ENCODE measurements around the gene ITCH.

Gene ITCH

DNA sequence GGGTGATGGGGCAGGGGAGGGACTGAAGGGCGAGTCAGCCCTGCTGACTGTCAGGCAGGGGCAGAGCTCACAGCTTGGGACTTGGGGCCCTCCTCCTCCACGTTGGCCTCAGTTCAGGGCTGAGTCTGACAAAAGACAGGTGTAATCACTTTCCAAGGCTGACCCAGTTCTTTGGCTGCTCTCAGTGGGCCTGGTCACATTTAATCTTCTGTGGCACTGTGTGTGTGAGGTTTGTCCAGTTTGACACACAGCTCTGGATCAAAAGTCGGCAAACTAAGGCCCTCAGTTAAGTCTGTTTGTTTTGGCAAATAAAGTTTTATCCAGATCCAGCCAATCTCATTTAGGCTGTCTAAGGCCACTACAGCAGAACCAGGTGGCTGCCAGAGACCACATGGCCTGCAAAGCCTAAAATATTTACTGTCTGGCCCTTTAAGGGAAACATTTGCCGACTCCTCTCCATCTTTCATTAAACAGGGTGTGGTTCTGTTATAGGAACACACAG is 190.3 kb downstream of the ITCH start:
- ChIA-PET CTCF (interaction anchor here (1.0 kb wide), 1 partner anchor 17 kb away, joined by 3 read pairs; no protein-coding TSS in a partner anchor), POLR2A (no interaction called here)
- TF ChIP-seq ELF4 (IDR thresholded peaks at IDR 0.05) (no peak), SUZ12 (IDR thresholded peaks at IDR 0.05) (no peak), BHLHE40 (IDR thresholded peaks at IDR 0.05; ENCODE audit: borderline replicate concordance) (no peak), TARDBP (IDR thresholded peaks at IDR 0.05) (no peak), CTBP1 (IDR thresholded peaks at IDR 0.05; ENCODE audit: borderline replicate concordance) (no peak), NFRKB (IDR thresholded peaks at IDR 0.05) (no peak), FOXK2 (IDR thresholded peaks at IDR 0.05) (no peak), FOXA1 (IDR thresholded peaks at IDR 0.05) (no peak), FOXM1 (IDR thresholded peaks at IDR 0.05; ENCODE audit: borderline replicate concordance) (no peak), ZNF384 (IDR thresholded peaks at IDR 0.05) (no peak), ARNT (IDR thresholded peaks at IDR 0.05) (no peak), SP1 (IDR thresholded peaks at IDR 0.05) (no peak), LEF1 (IDR thresholded peaks at IDR 0.05; ENCODE audit: borderline replicate concordance) (no peak), L3MBTL2 (conservative IDR thresholded peaks at IDR 0.05) (no peak), HDGF (IDR thresholded peaks at IDR 0.05; ENCODE audit: borderline replicate concordance) (no peak)
- TF ChIP-seq, protein P1, sequence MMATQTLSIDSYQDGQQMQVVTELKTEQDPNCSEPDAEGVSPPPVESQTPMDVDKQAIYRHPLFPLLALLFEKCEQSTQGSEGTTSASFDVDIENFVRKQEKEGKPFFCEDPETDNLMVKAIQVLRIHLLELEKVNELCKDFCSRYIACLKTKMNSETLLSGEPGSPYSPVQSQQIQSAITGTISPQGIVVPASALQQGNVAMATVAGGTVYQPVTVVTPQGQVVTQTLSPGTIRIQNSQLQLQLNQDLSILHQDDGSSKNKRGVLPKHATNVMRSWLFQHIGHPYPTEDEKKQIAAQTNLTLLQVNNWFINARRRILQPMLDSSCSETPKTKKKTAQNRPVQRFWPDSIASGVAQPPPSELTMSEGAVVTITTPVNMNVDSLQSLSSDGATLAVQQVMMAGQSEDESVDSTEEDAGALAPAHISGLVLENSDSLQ (IDR thresholded peaks at IDR 0.05), result no peak
- no peak for DNase-seq (ENCODE audit: extremely low spot score)

DNA sequence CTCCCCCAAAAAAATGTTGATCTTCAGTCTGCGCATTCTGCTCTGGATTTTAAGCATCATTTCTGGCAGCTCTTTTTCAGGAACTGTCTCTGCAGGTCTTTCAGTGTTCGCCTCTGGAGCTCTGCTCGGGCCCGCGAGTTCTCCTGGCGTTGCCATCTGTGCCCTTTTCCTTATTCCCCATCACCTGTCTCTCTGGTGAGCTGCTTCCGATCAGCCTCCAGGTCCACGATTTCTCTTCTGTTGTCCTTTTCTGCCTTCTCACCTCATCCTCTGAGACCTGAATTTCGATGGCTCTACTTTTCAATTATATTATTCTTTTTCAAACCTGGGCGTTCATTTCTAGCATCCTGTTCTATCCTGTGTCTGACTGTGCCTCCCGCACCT is 194.9 kb downstream of the ITCH start:
- ChIA-PET POLR2A (no interaction called here), CTCF (no interaction called here)
- DNase-seq (ENCODE audit: extremely low spot score), result no peak
- no peak for TF ChIP-seq HDGF (IDR thresholded peaks at IDR 0.05; ENCODE audit: borderline replicate concordance)
- TF ChIP-seq, protein P1 (IDR thresholded peaks at IDR 0.05), result no peak
- no peak for TF ChIP-seq CTBP1 (IDR thresholded peaks at IDR 0.05; ENCODE audit: borderline replicate concordance)
- no peak for TF ChIP-seq ARNT (IDR thresholded peaks at IDR 0.05)
- TF ChIP-seq FOXK2 (IDR thresholded peaks at IDR 0.05), result no peak
- no peak for TF ChIP-seq ELF4 (IDR thresholded peaks at IDR 0.05)
- no peak for TF ChIP-seq FOXA1 (IDR thresholded peaks at IDR 0.05)
- TF ChIP-seq L3MBTL2 (conservative IDR thresholded peaks at IDR 0.05), result no peak
- TF ChIP-seq SP1 (IDR thresholded peaks at IDR 0.05), result no peak

DNA sequence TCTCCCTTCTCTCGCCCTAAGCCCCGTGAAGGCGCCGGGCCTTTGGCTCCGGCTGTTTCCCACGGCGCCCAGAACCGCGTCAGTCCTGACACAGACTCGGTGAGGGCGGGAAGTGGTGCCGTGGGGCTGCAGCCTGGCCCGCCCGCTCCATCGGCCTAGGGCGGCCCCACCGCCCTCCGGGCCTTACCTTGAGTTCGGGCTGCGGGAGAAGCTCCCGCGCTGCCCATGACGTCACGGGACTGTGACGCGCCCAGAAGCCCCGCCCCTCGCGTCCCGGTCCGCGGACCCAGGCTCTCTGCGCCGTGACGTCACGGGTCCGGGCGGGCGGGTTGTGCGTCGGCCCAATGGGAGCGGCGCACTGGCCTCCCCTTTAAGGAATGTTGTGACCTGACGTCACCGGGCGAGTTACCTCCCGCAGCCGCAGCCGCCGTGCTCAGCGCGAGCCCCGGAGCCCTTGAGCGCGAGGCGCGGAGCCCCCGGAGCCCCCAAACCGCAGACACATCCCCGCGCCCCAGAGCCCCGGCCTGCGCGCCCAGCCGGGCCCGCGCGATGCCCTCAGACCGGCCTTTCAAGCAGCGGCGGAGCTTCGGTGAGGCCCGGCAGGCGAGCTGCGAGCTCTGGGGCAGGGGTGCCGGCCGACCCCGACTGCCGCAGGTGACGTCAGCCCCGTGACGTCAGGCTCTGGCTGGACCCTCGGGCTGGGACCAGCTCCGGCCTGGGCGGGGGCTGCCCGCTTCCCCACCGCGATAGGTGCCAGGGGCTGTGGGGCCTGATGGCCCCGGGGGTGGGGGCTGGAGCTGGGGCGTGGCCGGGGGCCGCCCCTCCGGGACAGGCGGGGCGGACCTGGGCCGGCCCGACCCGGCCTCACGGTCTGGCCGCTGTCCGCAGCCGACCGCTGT is 195.5 kb downstream of the ITCH start, which contains the start of gene MAP1LC3A:
Gene MAP1LC3A (plus strand): TSS at position 399 of the 899 bp plus-strand sequence. CDS start 151 bp downstream, at position 550.
- no peak for TF ChIP-seq LEF1 (IDR thresholded peaks at IDR 0.05; ENCODE audit: borderline replicate concordance)
- no peak for TF ChIP-seq FOXM1 (IDR thresholded peaks at IDR 0.05; ENCODE audit: borderline replicate concordance)
- TF ChIP-seq BHLHE40 (IDR thresholded peaks at IDR 0.05; ENCODE audit: borderline replicate concordance), result no peak
- TF ChIP-seq NFRKB (IDR thresholded peaks at IDR 0.05), result no peak
- no peak for TF ChIP-seq FOXA1 (IDR thresholded peaks at IDR 0.05)
- no peak for DNase-seq (ENCODE audit: extremely low spot score)
- ChIA-PET CTCF (no interaction called here), POLR2A (no interaction called here)

DNA sequence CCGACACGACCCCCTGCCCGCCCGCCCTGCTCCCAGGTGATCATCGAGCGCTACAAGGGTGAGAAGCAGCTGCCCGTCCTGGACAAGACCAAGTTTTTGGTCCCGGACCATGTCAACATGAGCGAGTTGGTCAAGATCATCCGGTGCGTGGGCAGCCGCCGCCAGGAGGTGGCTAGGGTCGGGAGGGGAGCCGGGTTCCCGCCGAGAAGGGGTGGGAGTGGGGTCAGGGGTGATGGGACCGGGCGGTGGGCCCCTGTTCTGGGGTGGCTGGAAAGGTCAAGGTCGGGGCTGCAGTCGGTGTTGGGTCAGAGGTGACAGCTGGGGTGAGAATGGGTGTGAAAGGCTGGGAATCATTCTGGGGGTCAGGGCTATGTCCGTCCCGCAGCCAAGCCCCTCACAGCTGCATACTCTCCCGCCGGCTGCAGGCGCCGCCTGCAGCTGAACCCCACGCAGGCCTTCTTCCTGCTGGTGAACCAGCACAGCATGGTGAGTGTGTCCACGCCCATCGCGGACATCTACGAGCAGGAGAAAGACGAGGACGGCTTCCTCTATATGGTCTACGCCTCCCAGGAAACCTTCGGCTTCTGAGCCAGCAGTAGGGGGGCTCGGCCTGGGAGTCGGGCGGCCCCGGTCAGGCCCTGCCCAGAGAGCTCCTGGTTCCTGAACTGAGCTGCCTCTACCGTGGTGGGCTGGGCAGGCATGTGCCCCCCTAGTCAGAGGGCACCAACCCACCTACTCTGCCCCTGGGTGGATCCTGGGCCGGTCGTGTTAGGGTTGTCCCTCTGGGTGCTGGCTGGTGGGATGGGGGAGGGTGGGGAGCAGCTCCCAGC is 196.5 kb downstream of the ITCH start:
- no peak for DNase-seq (ENCODE audit: extremely low spot score)
- ChIA-PET POLR2A (no interaction called here), CTCF (no interaction called here)
- no peak for TF ChIP-seq HDGF (IDR thresholded peaks at IDR 0.05; ENCODE audit: borderline replicate concordance)
- TF ChIP-seq LEF1 (IDR thresholded peaks at IDR 0.05; ENCODE audit: borderline replicate concordance), result no peak
- TF ChIP-seq NFRKB (IDR thresholded peaks at IDR 0.05), result no peak
- no peak for TF ChIP-seq SP1 (IDR thresholded peaks at IDR 0.05)
- TF ChIP-seq FOXM1 (IDR thresholded peaks at IDR 0.05; ENCODE audit: borderline replicate concordance), result no peak
- TF ChIP-seq CTBP1 (IDR thresholded peaks at IDR 0.05; ENCODE audit: borderline replicate concordance), result no peak
- no peak for TF ChIP-seq L3MBTL2 (conservative IDR thresholded peaks at IDR 0.05)
- no peak for TF ChIP-seq ARNT (IDR thresholded peaks at IDR 0.05)
- TF ChIP-seq, protein P1 (IDR thresholded peaks at IDR 0.05), result no peak
- TF ChIP-seq TARDBP (IDR thresholded peaks at IDR 0.05), result no peak
- TF ChIP-seq ELF4 (IDR thresholded peaks at IDR 0.05), result no peak
- TF ChIP-seq BHLHE40 (IDR thresholded peaks at IDR 0.05; ENCODE audit: borderline replicate concordance), result no peak
- TF ChIP-seq ZNF384 (IDR thresholded peaks at IDR 0.05), result no peak

DNA sequence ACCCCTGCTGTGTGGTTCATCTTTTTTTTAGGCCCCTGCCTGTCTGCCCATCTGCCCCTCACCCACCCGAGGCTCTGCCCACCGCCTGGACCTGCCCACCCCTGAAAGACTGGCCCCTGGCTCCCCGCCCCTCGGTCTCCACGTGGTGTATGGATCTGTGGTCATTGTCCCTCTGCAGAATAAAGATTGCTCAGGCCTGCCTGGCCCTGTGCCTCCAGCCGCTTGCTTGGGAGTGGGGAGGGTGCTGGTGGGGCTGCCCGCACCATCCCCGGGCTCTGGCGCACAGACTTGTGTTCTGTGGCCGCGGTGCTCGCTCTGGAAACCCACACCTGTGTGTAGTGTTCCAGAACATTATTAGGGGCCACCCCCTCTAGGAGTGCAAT is 197.1 kb downstream of the ITCH start:
- CTCF ChIA-PET, result no interaction called here
- POLR2A ChIA-PET, result no interaction called here
- no peak for DNase-seq (ENCODE audit: extremely low spot score)
- TF ChIP-seq TARDBP (IDR thresholded peaks at IDR 0.05), result no peak

DNA sequence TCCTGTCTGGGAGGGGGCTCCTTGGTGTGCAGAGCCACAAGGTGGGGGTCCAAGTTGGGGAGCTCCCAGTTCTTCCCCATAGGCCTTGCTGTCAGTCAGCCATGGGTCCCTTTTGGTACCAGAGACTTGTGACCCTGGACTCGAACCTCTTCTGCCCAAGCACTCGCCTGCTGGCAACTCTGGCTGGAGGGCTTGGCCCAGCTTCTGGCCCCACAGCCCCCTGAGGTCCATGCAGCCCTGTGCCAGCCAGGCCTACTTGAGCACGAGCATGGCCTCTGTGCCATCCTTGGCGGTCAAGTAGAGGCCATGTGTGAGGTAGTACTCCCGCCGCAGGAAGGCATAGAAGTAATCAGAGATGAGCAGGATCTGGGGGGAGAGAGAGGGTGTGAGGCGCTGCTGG is 197.5 kb downstream of the ITCH start:
- no peak for DNase-seq (ENCODE audit: extremely low spot score)
- CTCF ChIA-PET, result no interaction called here
- POLR2A ChIA-PET, result no interaction called here
- TF ChIP-seq LEF1 (IDR thresholded peaks at IDR 0.05; ENCODE audit: borderline replicate concordance) (no peak), FOXM1 (IDR thresholded peaks at IDR 0.05; ENCODE audit: borderline replicate concordance) (no peak), ELF4 (IDR thresholded peaks at IDR 0.05) (no peak), HDGF (IDR thresholded peaks at IDR 0.05; ENCODE audit: borderline replicate concordance) (no peak), CTBP1 (IDR thresholded peaks at IDR 0.05; ENCODE audit: borderline replicate concordance) (no peak), L3MBTL2 (conservative IDR thresholded peaks at IDR 0.05) (no peak), BHLHE40 (IDR thresholded peaks at IDR 0.05; ENCODE audit: borderline replicate concordance) (no peak), ARNT (IDR thresholded peaks at IDR 0.05) (no peak), TARDBP (IDR thresholded peaks at IDR 0.05) (no peak), FOXA1 (IDR thresholded peaks at IDR 0.05) (no peak), SP1 (IDR thresholded peaks at IDR 0.05) (no peak), ZNF384 (IDR thresholded peaks at IDR 0.05) (no peak), SUZ12 (IDR thresholded peaks at IDR 0.05) (no peak), NFRKB (IDR thresholded peaks at IDR 0.05) (no peak), FOXK2 (IDR thresholded peaks at IDR 0.05) (no peak)
- TF ChIP-seq, protein P1 (IDR thresholded peaks at IDR 0.05), result no peak
